Vagina (tissue), 2 donors: ENCODE data around the gene HSF5.

Experiments
- POLR2A ChIP-seq, 2 donors: fragments of 450-650 bp; IDR thresholded peaks; one replicate each; pipeline ENCODE4 v1.6.1; 2017; ENCODE audit warnings: antibody characterized with exemption in 2 of 2, mild to moderate bottlenecking in 2 of 2, moderate library complexity in 2 of 2
- POLR2AphosphoS5 ChIP-seq, 2 donors: sonication (generic); formaldehyde crosslinking; IDR thresholded peaks; one replicate each; pipeline ENCODE4 v1.9.0; 2017; ENCODE audit warnings: antibody characterized with exemption in 2 of 2, mild to moderate bottlenecking in 2 of 2, low read depth in 1 of 2; ENCODE audit not compliant: insufficient read depth in 1 of 2
- TF ChIP-seq, protein P1 (sequence below), 3 experiments: fragments of 450-650 bp in 2 of 3; fragments of 200-600 bp in 1 of 3; sonication (generic) in 1 of 3; IDR thresholded peaks; one replicate each; pipeline ENCODE4 v1.5.1; 2017 to 2019; ENCODE audit warnings: antibody characterized with exemption in 3 of 3, mild to moderate bottlenecking in 2 of 3, moderate library complexity in 2 of 3

DNA sequence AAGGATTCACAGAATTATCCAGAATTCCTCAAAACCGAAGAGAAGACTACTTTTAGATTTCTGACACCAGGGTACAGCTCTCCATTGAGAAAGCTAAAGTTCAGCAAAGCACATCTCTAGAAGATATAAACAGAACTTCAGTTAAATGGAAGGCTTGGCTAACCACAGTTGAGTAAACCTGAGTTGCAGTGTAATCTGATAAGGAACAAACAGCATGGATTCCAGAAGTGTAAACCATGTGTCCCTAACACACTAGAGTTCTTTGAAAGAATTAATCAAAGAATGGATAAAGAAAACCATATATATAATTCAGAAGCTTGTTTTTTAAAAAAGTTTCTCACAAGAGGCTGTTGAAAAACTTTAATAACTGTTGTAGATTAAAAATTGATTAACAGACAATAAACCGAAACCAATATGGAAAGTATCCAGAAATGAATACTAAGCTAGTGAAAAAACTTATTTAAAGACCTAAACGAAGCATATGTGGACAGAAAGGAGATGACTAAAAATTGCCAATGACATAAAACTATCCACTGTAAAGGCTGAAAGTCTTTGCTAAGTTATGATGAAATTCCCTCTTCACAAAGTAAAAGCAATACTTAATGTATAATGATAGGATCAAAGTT, 75.1 kb downstream of the HSF5 start:
- TF ChIP-seq, protein P1, sequence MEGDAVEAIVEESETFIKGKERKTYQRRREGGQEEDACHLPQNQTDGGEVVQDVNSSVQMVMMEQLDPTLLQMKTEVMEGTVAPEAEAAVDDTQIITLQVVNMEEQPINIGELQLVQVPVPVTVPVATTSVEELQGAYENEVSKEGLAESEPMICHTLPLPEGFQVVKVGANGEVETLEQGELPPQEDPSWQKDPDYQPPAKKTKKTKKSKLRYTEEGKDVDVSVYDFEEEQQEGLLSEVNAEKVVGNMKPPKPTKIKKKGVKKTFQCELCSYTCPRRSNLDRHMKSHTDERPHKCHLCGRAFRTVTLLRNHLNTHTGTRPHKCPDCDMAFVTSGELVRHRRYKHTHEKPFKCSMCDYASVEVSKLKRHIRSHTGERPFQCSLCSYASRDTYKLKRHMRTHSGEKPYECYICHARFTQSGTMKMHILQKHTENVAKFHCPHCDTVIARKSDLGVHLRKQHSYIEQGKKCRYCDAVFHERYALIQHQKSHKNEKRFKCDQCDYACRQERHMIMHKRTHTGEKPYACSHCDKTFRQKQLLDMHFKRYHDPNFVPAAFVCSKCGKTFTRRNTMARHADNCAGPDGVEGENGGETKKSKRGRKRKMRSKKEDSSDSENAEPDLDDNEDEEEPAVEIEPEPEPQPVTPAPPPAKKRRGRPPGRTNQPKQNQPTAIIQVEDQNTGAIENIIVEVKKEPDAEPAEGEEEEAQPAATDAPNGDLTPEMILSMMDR (IDR thresholded peaks at IDR 0.05) = no peak
- TF ChIP-seq POLR2A (IDR thresholded peaks at IDR 0.05) = no peak
- no peak for TF ChIP-seq POLR2AphosphoS5 (IDR thresholded peaks at IDR 0.05; ENCODE audit: insufficient read depth in 1 of 2, low read depth in 1 of 2)
